ENCODE results near the gene SLC16A11. TPM values are rescaled to one million over a fixed set of nuclear protein-coding genes. Genes with fewer than 3 reads are reported as not detected.

SLC16A11 gene
- total RNA-seq, 2 experiments from 2014 or later: not detected

DNA sequence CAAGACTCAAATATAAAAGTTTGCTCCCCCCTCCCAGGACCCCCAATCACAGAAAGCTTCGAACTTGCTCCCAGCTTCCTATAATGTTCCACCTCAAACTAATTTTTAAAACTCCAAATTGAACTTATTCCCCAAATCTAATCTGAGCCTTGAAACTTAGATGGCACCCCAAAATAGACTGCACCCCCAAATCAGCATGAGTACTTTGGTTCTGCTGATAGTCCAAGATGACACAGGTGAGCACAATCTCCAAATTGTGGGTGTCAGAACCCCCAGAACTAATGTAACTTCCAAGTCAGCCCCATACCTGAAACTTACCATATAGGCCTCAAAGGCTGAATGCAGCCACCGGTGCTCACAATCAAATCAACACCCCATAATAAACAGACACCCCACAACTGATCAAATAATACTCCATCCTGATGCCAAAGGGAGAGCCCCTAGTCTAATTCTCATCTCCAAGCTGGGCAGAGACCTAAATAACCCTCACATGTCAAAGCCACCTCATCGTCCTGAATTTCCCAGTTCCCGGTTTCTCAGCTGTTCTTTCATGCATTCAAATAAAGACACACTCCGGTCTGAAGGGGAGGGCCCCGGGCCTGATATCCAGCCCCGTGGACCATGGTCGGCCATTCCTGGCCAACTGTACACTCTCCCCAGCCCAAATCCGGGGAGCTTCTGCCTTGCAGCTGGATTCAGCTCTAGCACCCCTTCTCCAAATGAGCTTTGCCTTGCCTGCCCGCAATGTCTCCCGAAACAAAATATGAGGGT is 22.8 kb downstream of the SLC16A11 start:
- Mint-ChIP-seq H3K27ac (peak overlapping the region; percentile 39), H3K4me1 (peaks cover 71% of the 10 kb centered on the region), H3K4me3 (no peak overlapping the region), H3K36me3 (ENCODE audit: low read depth) (peaks cover 14% of the 10 kb centered on the region), H3K9me3 (no peaks in the 10 kb centered on the region), H3K27me3 (peaks cover 4% of the 10 kb centered on the region)
- DNase-seq: no peak
- ChIA-PET CTCF (interaction anchor here (0.6 to 5.0 kb wide), 17 partner anchors 8 to 346 kb away, joined by 3 to 18 read pairs (median 4); partner anchors contain the start of genes PHF23, RNASEK, SLC16A11 and SLC16A13), POLR2A (interaction anchor here (1.0 kb wide), 1 partner anchor 15 kb away, joined by 5 read pairs; the partner anchor contains the start of gene SLC16A13)

GRCh38 chr17:7019839-7020519 is 23.9 kb downstream of the SLC16A11 start:
- Mint-ChIP-seq H3K27me3 (peaks cover 4% of the 10 kb centered on the region), H3K9me3 (no peaks in the 10 kb centered on the region), H3K4me1 (peaks cover 79% of the 10 kb centered on the region), H3K4me3 (no peak overlapping the region), H3K27ac (peak overlapping the region; percentile 75), H3K36me3 (ENCODE audit: low read depth) (peaks cover 19% of the 10 kb centered on the region)
- DNase-seq: no peak
- ChIA-PET CTCF (interaction anchor here (2.5 to 5.0 kb wide), 3 partner anchors 7 to 104 kb away, joined by 17 to 18 read pairs (median 17); partner anchors contain the start of gene RNASEK), POLR2A (interaction anchor here (0.5 kb wide), 1 partner anchor 341 kb away, joined by 4 read pairs; no protein-coding TSS in a partner anchor)

- H3K36me3 Mint-ChIP-seq (ENCODE audit: low read depth): peaks cover 21% of the 10 kb centered on the region
- CTCF ChIA-PET: interaction anchor here (5.0 kb wide), 1 partner anchor 14 kb away, joined by 17 read pairs; no protein-coding TSS in a partner anchor
- H3K9me3 Mint-ChIP-seq: no peaks in the 10 kb centered on the region
- H3K4me1 Mint-ChIP-seq: peaks cover 75% of the 10 kb centered on the region
- H3K27me3 Mint-ChIP-seq: peaks cover 4% of the 10 kb centered on the region
- no peak for DNase-seq
- no peak overlapping the region for H3K4me3 Mint-ChIP-seq
- POLR2A ChIA-PET: no interaction called here
- no peak overlapping the region for H3K27ac Mint-ChIP-seq
Observed at GRCh38 chr17:7019367-7019766, 24.5 kb downstream of the SLC16A11 start.

GRCh38 chr17:7018331-7018964 is 25.4 kb downstream of the SLC16A11 start:
- peaks cover 4% of the 10 kb centered on the region for H3K27me3 Mint-ChIP-seq
- ChIA-PET CTCF (no interaction called here), POLR2A (no interaction called here)
- H3K4me1 Mint-ChIP-seq: peaks cover 71% of the 10 kb centered on the region
- H3K9me3 Mint-ChIP-seq: no peaks in the 10 kb centered on the region
- H3K27ac Mint-ChIP-seq: no peak overlapping the region
- no peak for DNase-seq
- peak overlapping the region; percentile 45 for H3K4me3 Mint-ChIP-seq
- H3K36me3 Mint-ChIP-seq (ENCODE audit: low read depth): peaks cover 30% of the 10 kb centered on the region

- H3K4me3 Mint-ChIP-seq: peak overlapping the region; percentile 45
- no peak for DNase-seq
- peaks cover 67% of the 10 kb centered on the region for H3K4me1 Mint-ChIP-seq
- peaks cover 33% of the 10 kb centered on the region for H3K36me3 Mint-ChIP-seq (ENCODE audit: low read depth)
- ChIA-PET CTCF (no interaction called here), POLR2A (no interaction called here)
- peaks cover 4% of the 10 kb centered on the region for H3K27me3 Mint-ChIP-seq
- H3K9me3 Mint-ChIP-seq: no peaks in the 10 kb centered on the region
- H3K27ac Mint-ChIP-seq: peak overlapping the region; percentile 97
Observed at GRCh38 chr17:7017827-7018200, 26.1 kb downstream of the SLC16A11 start.

DNA sequence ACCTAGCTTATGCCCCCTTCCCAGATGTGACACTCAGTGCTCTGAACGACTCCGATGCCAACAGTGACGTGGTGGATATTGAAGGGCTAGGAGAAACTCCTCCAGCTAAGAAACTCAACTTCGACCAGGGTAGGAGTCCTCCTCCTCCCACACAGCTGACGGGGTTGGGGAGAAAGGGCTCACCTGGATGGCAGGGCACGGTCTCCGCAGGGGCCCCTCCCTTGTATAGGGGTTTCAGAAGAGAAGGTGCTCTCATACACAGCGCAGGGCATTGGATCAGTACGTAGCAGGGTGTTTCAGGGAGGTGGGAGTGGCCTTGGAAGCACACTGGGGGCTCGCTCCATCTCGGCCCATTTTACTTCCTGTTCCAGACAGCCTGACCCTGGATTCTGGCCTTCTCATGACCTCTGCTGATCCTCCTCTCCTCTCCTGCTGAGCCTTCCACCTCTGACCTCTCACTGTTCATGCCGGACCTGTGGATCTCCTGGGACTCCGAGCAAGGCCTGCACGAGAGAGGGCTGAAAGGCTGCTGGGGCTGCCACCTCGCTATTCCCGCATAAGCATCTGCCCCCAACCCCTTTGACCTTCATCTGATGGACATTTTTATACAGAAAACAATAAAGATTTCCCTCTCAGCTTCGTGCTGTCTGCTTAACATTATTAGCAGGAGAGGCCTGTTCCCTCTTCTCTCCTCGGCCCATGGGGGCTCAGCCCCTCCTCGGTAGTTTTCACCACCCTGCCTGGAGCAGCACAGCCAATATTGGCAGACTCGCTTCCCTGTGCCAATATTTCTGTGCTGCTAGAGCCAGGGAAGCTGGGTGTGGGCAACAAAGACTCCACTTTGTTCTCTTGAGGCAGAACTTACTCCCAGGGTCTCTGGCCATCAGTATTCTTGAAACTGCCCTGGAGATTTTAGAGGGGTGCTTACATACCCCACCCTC is 26.7 kb downstream of the SLC16A11 start:
- POLR2A ChIA-PET: no interaction called here
- no peak for DNase-seq
- peak overlapping the region; percentile 97 for H3K27ac Mint-ChIP-seq
- H3K4me3 Mint-ChIP-seq: peak overlapping the region; percentile 91
- H3K36me3 Mint-ChIP-seq (ENCODE audit: low read depth): peaks cover 35% of the 10 kb centered on the region
- CTCF ChIA-PET: interaction anchor here (0.8 to 1.3 kb wide), 2 partner anchors 8 to 106 kb away, joined by 3 read pairs; no protein-coding TSS in a partner anchor
- peaks cover 61% of the 10 kb centered on the region for H3K4me1 Mint-ChIP-seq
- no peaks in the 10 kb centered on the region for H3K27me3 Mint-ChIP-seq
- no peaks in the 10 kb centered on the region for H3K9me3 Mint-ChIP-seq

DNA sequence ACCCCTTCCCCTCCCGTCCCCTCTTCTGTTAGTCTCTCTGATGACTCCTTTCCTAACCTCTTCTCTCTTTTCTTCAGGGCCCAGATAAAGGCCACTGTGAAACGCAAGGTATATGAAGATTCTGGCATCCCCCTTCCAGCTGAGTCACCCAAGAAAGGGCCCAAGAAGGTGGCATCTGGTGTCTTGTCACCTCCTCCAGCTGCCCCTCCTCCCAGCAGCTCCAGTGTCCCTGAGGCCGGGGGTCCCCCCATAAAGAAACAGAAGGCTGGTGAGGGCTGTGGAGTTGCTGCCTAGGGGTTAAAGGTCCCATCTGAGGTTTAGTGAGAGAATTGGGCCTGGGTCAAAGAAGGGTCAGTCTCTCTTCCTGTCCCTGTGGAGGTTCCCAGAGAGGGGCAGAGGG is 27.5 kb downstream of the SLC16A11 start:
- Mint-ChIP-seq H3K4me3 (peak overlapping the region; percentile 91), H3K36me3 (ENCODE audit: low read depth) (peaks cover 35% of the 10 kb centered on the region), H3K9me3 (no peaks in the 10 kb centered on the region), H3K4me1 (peaks cover 60% of the 10 kb centered on the region), H3K27ac (peak overlapping the region; percentile 97), H3K27me3 (no peaks in the 10 kb centered on the region)
- POLR2A ChIA-PET: no interaction called here
- DNase-seq: no peak
- CTCF ChIA-PET: interaction anchor here (0.8 to 1.3 kb wide), 2 partner anchors 9 to 105 kb away, joined by 3 read pairs; no protein-coding TSS in a partner anchor

DNA sequence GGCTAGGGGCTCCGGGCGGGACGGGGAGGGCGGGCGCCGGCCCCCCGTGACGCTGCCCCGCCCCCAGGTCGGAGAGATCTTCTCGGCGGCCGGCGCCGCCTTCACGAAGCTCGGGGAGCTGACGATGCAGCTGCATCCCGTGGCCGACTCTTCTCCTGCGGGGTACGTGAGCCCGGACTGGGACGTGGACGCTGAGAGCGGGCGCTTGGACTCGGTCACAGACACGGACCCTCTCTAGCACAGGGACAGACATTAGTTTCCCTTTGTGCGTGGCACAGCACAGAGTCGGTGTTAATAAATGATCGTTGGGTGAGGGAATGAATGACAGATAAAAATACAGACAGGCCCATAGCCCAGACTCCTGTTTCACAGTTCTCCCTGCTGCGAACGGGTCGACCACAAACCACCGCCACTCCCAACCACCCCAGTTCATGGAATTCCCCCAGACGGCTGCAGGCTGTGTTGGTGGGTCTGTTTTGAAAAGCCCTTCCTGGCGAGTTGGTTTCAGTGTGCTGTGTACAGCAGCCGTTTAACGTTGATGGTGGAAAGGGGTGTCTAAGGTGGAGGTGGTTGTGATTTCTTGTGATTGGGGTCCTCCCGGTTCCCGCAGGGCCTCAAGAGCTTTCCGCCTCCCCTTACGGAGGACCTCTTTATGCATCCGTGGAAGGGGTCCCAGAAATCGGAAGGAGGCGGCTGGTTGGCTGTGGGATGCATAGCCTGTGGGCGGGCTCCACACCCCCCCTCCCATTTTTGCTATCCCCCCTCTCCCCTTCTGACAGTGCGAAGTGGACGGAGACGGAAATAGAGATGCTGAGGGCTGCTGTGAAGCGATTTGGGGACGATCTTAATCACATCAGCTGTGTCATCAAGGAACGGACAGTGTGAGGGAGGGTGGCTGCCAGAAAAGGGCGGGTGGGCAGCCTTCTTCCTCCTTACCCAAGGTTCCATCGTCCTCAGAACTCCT is 28.6 kb downstream of the SLC16A11 start:
- DNase-seq: peak; percentile 73
- no peaks in the 10 kb centered on the region for H3K27me3 Mint-ChIP-seq
- H3K4me1 Mint-ChIP-seq: peaks cover 63% of the 10 kb centered on the region
- POLR2A ChIA-PET: interaction anchor here (0.6 kb wide), 2 partner anchors 11 to 842 kb away, joined by 3 read pairs; partner anchors contain the start of gene NAA38
- no peaks in the 10 kb centered on the region for H3K9me3 Mint-ChIP-seq
- peak overlapping the region; percentile 91 for H3K4me3 Mint-ChIP-seq
- H3K36me3 Mint-ChIP-seq (ENCODE audit: low read depth): peaks cover 38% of the 10 kb centered on the region
- H3K27ac Mint-ChIP-seq: peak overlapping the region; percentile 97
- CTCF ChIA-PET: interaction anchor here (0.6 to 2.0 kb wide), 8 partner anchors 9 to 263 kb away, joined by 3 to 5 read pairs (median 4); partner anchors contain the start of gene SLC16A13

DNA sequence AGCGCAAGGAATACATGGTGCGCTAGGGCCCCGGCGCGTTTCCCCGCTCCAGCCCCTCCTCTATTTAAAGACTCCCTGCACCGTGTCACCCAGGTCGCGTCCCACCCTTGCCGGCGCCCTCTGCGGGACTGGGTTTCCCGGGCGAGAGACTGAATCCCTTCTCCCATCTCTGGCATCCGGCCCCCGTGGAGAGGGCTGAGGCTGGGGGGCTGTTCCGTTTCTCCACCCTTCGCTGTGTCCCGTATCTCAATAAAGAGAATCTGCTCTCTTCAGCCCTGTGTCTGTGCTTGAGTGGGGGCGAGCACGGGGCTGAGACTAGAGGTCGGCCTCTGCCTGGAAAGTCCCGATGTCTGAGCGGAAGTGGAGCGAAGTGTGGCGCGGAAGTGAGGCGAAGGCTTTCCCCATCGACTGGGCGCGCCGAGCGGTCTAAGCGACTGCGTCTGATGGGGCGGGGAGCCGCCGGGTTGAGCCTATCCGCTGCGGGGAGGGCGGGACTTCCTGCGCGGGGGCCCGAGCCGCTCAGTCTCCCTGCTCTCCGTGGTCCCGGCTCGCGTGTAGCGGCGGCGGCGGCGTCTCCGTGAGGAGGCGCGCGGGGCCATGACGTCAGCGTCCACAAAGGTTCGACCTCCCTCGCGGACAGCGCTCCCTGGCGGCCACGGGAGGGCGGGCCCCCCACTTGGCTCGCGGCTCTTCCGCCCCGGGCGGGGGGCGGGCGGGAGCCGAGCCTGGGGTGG is 29.5 kb downstream of the SLC16A11 start:
- Mint-ChIP-seq H3K27me3 (no peaks in the 10 kb centered on the region), H3K27ac (peak overlapping the region; percentile 99), H3K4me1 (peaks cover 69% of the 10 kb centered on the region), H3K9me3 (no peaks in the 10 kb centered on the region), H3K36me3 (ENCODE audit: low read depth) (peaks cover 42% of the 10 kb centered on the region), H3K4me3 (peak overlapping the region; percentile 98)
- ChIA-PET POLR2A (interaction anchor here (0.6 kb wide), 2 partner anchors 10 to 843 kb away, joined by 3 read pairs; partner anchors contain the start of gene NAA38), CTCF (interaction anchor here (1.0 to 2.5 kb wide), 7 partner anchors 7 to 262 kb away, joined by 3 to 17 read pairs (median 4); partner anchors contain the start of genes BCL6B and SLC16A13)
- peak; percentile 98 for DNase-seq

GRCh38 chr17:7011942-7012254 is 32.0 kb downstream of the SLC16A11 start:
- H3K9me3 Mint-ChIP-seq: no peaks in the 10 kb centered on the region
- CTCF ChIA-PET: interaction anchor here (1.3 to 2.5 kb wide), 5 partner anchors 8 to 101 kb away, joined by 3 to 17 read pairs (median 4); partner anchors contain the start of gene BCL6B
- H3K36me3 Mint-ChIP-seq (ENCODE audit: low read depth): peaks cover 39% of the 10 kb centered on the region
- DNase-seq: no peak
- H3K4me3 Mint-ChIP-seq: peak overlapping the region; percentile 98
- H3K27me3 Mint-ChIP-seq: no peaks in the 10 kb centered on the region
- POLR2A ChIA-PET: no interaction called here
- peaks cover 61% of the 10 kb centered on the region for H3K4me1 Mint-ChIP-seq
- H3K27ac Mint-ChIP-seq: peak overlapping the region; percentile 99

Measured in activated CD4-positive, alpha-beta T cell treated with anti-CD3 and anti-CD28 coated beads, Interleukin-2, amount 10 ng/mL, durations not matched to agents 7 days and 5 days (primary cell).